CD8-positive, alpha-beta memory T cell (primary cell): ENCODE measurements around the gene SPC24. TPM values are rescaled to one million over a fixed set of nuclear protein-coding genes. Genes with fewer than 3 reads are reported as not detected.

Source experiments
- CTCF ChIA-PET: fragments of 350-600 bp; sonication (Branson Sonifier 250); formaldehyde crosslinking; loops from one replicate; lab custom pipeline; 2021; ENCODE audit warnings: antibody characterized with exemption; lab: Charles Lee
- POLR2A ChIA-PET: fragments of 350-600 bp; sonication (Branson Sonifier 250); formaldehyde crosslinking; loops from one replicate; lab custom pipeline; 2021; ENCODE audit warnings: antibody characterized with exemption; lab: Charles Lee
- DNase-seq, 5 donors: peaks; one replicate each; pipeline versions ENCODE4 v3.0.0 to v3.0.0-alpha.2; 2020 to 2022; ENCODE audit warnings: mixed read lengths in 1 of 5
- H3K27ac ChIP-seq: one replicate; pipeline ENCODE4 v1.7.0; 2013; ENCODE audit warnings: low read depth, mild to moderate bottlenecking, low read length, moderate library complexity
- H3K27me3 ChIP-seq: 2 replicates; pipeline ENCODE4 v1.7.0; 2013; ENCODE audit warnings: low read length, mild to moderate bottlenecking; ENCODE audit not compliant: insufficient read depth, poor library complexity, severe bottlenecking
- H3K36me3 ChIP-seq: 2 replicates; pipeline ENCODE4 v1.7.0; 2013; ENCODE audit warnings: mild to moderate bottlenecking, low read length, moderate library complexity; ENCODE audit not compliant: insufficient read depth
- H3K4me1 ChIP-seq: 2 replicates; pipeline ENCODE4 v1.7.0; 2013; ENCODE audit warnings: mild to moderate bottlenecking, low read length, moderate library complexity; ENCODE audit not compliant: insufficient read depth
- H3K4me3 ChIP-seq: 2 replicates; pipeline ENCODE4 v1.7.0; 2013; ENCODE audit warnings: mild to moderate bottlenecking, low read length
- H3K9me3 ChIP-seq: 2 replicates; pipeline ENCODE4 v1.7.0; 2013; ENCODE audit warnings: mild to moderate bottlenecking, low read length
- H3K27ac Mint-ChIP-seq, 8 donors: one replicate each; pipeline ENCODE4 v1.8.0; 2020 to 2021; ENCODE audit warnings: mixed read lengths in 8 of 8, mild to moderate bottlenecking in 6 of 8, inconsistent platforms in 3 of 8, moderate library complexity in 3 of 8
- H3K27me3 Mint-ChIP-seq, 2 donors: one replicate each; pipeline ENCODE4 v1.8.0; 2020 to 2021; ENCODE audit warnings: mixed read lengths in 2 of 2, mild to moderate bottlenecking in 1 of 2, moderate library complexity in 1 of 2
- H3K36me3 Mint-ChIP-seq, 3 donors: one replicate each; pipeline ENCODE4 v1.8.0; 2020 to 2021; ENCODE audit warnings: mixed read lengths in 3 of 3, inconsistent platforms in 1 of 3, mild to moderate bottlenecking in 1 of 3
- H3K4me1 Mint-ChIP-seq, 3 donors: one replicate each; pipeline ENCODE4 v1.8.0; 2020 to 2021; ENCODE audit warnings: mixed read lengths in 3 of 3, inconsistent platforms in 1 of 3, mild to moderate bottlenecking in 1 of 3
- H3K4me3 Mint-ChIP-seq, 7 donors: one replicate each; pipeline ENCODE4 v1.8.0; 2020 to 2021; ENCODE audit warnings: mixed read lengths in 7 of 7, mild to moderate bottlenecking in 6 of 7, moderate library complexity in 4 of 7, inconsistent platforms in 2 of 7
- H3K9me3 Mint-ChIP-seq, 5 donors: one replicate each; pipeline ENCODE4 v1.8.0; 2020 to 2022; ENCODE audit warnings: mixed read lengths in 5 of 5, mild to moderate bottlenecking in 3 of 5, moderate library complexity in 2 of 5, inconsistent platforms in 1 of 5
- polyA plus RNA-seq: library from polyadenylated mRNA; unstranded; fragments of 300-500 nt; fragmentation: Illumina TruSeq; gene quantifications from one replicate; pipeline ENCODE4 v1.2.3, GENCODE V29; 2021
- total RNA-seq, 2 experiments: library from RNA; stranded (reverse); gene quantifications; one replicate each; pipeline ENCODE4 v1.2.3, GENCODE V29; 2021

SPC24 gene
- total and polyA plus RNA-seq, 3 experiments from 2014 or later, result 35.3 to 37.2 TPM; not detected in 1

- Mint-ChIP-seq H3K27me3 (peaks cover 3 to 4% of the 10 kb centered on the region in 2 donors), H3K4me3 (no peak overlapping the region)
- POLR2A ChIA-PET, result no interaction called here
Measured at GRCh38 chr19:11175920-11176319, 20.3 kb upstream of the SPC24 start.

GRCh38 chr19:11174336-11174735 is 18.8 kb upstream of the SPC24 start:
- no peak for DNase-seq
- H3K4me1 Mint-ChIP-seq, result no peaks in the 10 kb centered on the region
- Histone ChIP-seq H3K27me3 (no peaks in the 10 kb centered on the region), H3K9me3 (no peaks in the 10 kb centered on the region), H3K36me3 (no peaks in the 10 kb centered on the region), H3K27ac (no peak overlapping the region), H3K4me3 (no peak overlapping the region), H3K4me1 (no peaks in the 10 kb centered on the region)
- H3K27ac Mint-ChIP-seq, result no peak overlapping the region
- CTCF ChIA-PET, result no interaction called here
- H3K9me3 Mint-ChIP-seq, result no peaks in the 10 kb centered on the region
- POLR2A ChIA-PET, result no interaction called here
- no peaks in the 10 kb centered on the region for H3K36me3 Mint-ChIP-seq
- H3K27me3 Mint-ChIP-seq, result peaks cover 0 to 4% of the 10 kb centered on the region in 2 donors
- no peak overlapping the region for H3K4me3 Mint-ChIP-seq

More at GRCh38 chr19:11175920-11176319, 20.3 kb upstream of the SPC24 start:
- Mint-ChIP-seq H3K36me3 (no peaks in the 10 kb centered on the region), H3K9me3 (no peaks in the 10 kb centered on the region), H3K27ac (no peak overlapping the region), H3K4me1 (peaks cover 0 to 6% (median 4%) of the 10 kb centered on the region in 3 donors)
- Histone ChIP-seq H3K27me3 (no peaks in the 10 kb centered on the region), H3K9me3 (no peaks in the 10 kb centered on the region), H3K4me1 (no peaks in the 10 kb centered on the region), H3K36me3 (no peaks in the 10 kb centered on the region), H3K27ac (no peak overlapping the region), H3K4me3 (no peak overlapping the region)
- CTCF ChIA-PET, result no interaction called here
- no peak for DNase-seq

DNA sequence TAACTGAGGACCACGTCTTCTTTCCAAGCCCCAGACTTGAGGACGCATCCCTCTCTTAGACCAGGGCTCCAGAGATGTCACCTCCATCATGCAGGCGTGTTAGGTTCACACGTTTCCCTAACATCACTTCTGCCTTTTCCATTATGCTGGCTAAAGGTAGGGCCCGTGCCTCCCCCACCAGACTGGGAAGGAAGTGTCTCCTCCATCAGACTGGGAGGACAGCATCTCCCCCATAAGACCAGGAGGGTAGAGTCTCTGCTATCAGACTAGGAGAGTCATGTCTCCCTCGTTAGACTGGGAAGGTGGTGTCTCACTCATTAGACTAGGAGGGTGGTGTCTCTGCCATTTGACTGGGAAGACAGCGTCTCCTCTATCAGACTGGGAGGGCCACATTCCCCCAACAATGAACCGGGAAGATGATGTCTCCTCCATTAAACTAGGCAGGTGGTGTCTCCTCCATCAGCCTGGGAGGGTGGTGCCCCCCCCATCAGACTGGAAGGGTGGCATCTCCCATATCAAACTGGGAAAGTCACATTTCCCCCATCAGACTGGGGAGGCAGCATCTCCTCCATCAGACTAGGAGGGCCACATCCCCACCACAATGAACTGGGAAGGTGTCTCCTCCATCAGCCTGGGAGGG is 18.1 kb upstream of the SPC24 start:
- no peak overlapping the region for H3K27ac ChIP-seq
- Mint-ChIP-seq H3K4me3 (no peak overlapping the region), H3K36me3 (no peaks in the 10 kb centered on the region), H3K27ac (no peak overlapping the region), H3K4me1 (no peaks in the 10 kb centered on the region), H3K27me3 (peaks cover 0 to 4% of the 10 kb centered on the region in 2 donors), H3K9me3 (no peaks in the 10 kb centered on the region)
- no peaks in the 10 kb centered on the region for H3K27me3 ChIP-seq
- H3K4me3 ChIP-seq, result no peak overlapping the region
- no peaks in the 10 kb centered on the region for H3K36me3 ChIP-seq
- no peaks in the 10 kb centered on the region for H3K4me1 ChIP-seq
- no peaks in the 10 kb centered on the region for H3K9me3 ChIP-seq
- ChIA-PET POLR2A (no interaction called here), CTCF (no interaction called here)
- DNase-seq, result no peak

- Histone ChIP-seq H3K9me3 (no peaks in the 10 kb centered on the region), H3K27me3 (no peaks in the 10 kb centered on the region), H3K4me1 (no peaks in the 10 kb centered on the region), H3K4me3 (no peak overlapping the region), H3K27ac (no peak overlapping the region), H3K36me3 (no peaks in the 10 kb centered on the region)
- H3K9me3 Mint-ChIP-seq, result no peaks in the 10 kb centered on the region
- POLR2A ChIA-PET, result interaction anchor here (0.5 kb wide), 1 partner anchor 151 kb away, joined by 4 read pairs; no protein-coding TSS in a partner anchor
- H3K4me3 Mint-ChIP-seq, result no peak overlapping the region
- CTCF ChIA-PET, result interaction anchor here (0.6 kb wide), 1 partner anchor 1805 kb away, joined by 3 read pairs; no protein-coding TSS in a partner anchor
- H3K27me3 Mint-ChIP-seq, result peaks cover under 1 to 4% of the 10 kb centered on the region in 2 donors
- H3K27ac Mint-ChIP-seq, result no peak overlapping the region
- H3K36me3 Mint-ChIP-seq, result no peaks in the 10 kb centered on the region
- DNase-seq, result no peak
- no peaks in the 10 kb centered on the region for H3K4me1 Mint-ChIP-seq
Measured at GRCh38 chr19:11172576-11172975, 17.0 kb upstream of the SPC24 start.

GRCh38 chr19:11171144-11171543 is 15.6 kb upstream of the SPC24 start:
- H3K9me3 Mint-ChIP-seq, result no peaks in the 10 kb centered on the region
- no peak overlapping the region for H3K27ac Mint-ChIP-seq
- Histone ChIP-seq H3K27ac (no peak overlapping the region), H3K9me3 (no peaks in the 10 kb centered on the region), H3K4me3 (no peak overlapping the region), H3K27me3 (no peaks in the 10 kb centered on the region), H3K36me3 (no peaks in the 10 kb centered on the region), H3K4me1 (no peaks in the 10 kb centered on the region)
- ChIA-PET CTCF (interaction anchor here (0.7 kb wide), 2 partner anchors 63 to 1951 kb away, joined by 3 read pairs; no protein-coding TSS in a partner anchor), POLR2A (no interaction called here)
- H3K4me1 Mint-ChIP-seq, result no peaks in the 10 kb centered on the region
- no peaks in the 10 kb centered on the region for H3K36me3 Mint-ChIP-seq
- H3K4me3 Mint-ChIP-seq, result no peak overlapping the region
- DNase-seq, result no peak
- H3K27me3 Mint-ChIP-seq, result peaks cover 0 to 4% of the 10 kb centered on the region in 2 donors

- H3K27me3 ChIP-seq, result no peaks in the 10 kb centered on the region
- DNase-seq, result no peak
- H3K4me3 ChIP-seq, result no peak overlapping the region
- H3K9me3 ChIP-seq, result no peaks in the 10 kb centered on the region
- no peaks in the 10 kb centered on the region for H3K4me1 ChIP-seq
- Mint-ChIP-seq H3K27me3 (peaks cover 0 to 5% of the 10 kb centered on the region in 2 donors), H3K4me3 (no peak overlapping the region), H3K27ac (no peak overlapping the region), H3K9me3 (no peaks in the 10 kb centered on the region), H3K36me3 (no peaks in the 10 kb centered on the region), H3K4me1 (no peaks in the 10 kb centered on the region)
- POLR2A ChIA-PET, result no interaction called here
- H3K27ac ChIP-seq, result no peak overlapping the region
- no peaks in the 10 kb centered on the region for H3K36me3 ChIP-seq
- CTCF ChIA-PET, result interaction anchor here (0.6 kb wide), 1 partner anchor 109 kb away, joined by 3 read pairs; no protein-coding TSS in a partner anchor
Measured at GRCh38 chr19:11169896-11170678, 14.5 kb upstream of the SPC24 start.

DNA sequence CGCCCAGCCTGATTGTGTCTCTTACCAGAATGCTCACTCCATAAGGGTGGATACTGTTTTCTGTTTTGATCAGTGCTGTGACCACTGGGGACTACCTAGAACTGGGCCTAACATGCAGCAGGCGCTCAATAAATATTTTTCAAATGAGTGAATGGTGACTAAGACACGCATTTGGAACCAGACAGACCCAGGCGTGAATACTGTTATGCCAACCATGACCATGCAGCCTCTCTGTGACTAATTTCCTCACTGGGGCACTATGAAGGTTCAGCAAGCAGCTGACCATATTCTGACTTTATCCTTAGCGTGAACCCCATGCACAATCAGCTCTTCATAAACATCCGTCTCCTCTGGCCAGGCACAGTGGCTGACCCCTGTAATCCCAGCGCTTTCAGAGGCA is 13.0 kb upstream of the SPC24 start:
- H3K4me1 ChIP-seq, result no peaks in the 10 kb centered on the region
- Mint-ChIP-seq H3K27me3 (peaks cover 3 to 5% of the 10 kb centered on the region in 2 donors), H3K27ac (no peak overlapping the region), H3K4me1 (no peaks in the 10 kb centered on the region), H3K4me3 (no peak overlapping the region), H3K9me3 (no peaks in the 10 kb centered on the region), H3K36me3 (no peaks in the 10 kb centered on the region)
- no peaks in the 10 kb centered on the region for H3K27me3 ChIP-seq
- H3K36me3 ChIP-seq, result no peaks in the 10 kb centered on the region
- H3K9me3 ChIP-seq, result no peaks in the 10 kb centered on the region
- POLR2A ChIA-PET, result no interaction called here
- no peak overlapping the region for H3K27ac ChIP-seq
- H3K4me3 ChIP-seq, result no peak overlapping the region
- CTCF ChIA-PET, result no interaction called here
- DNase-seq, result no peak
